Sigmoid colon (tissue), 7 donors: Measurements from ENCODE around the gene IGFL2. TPM values are rescaled to one million over a fixed set of nuclear protein-coding genes. Genes with fewer than 3 reads are reported as not detected.

Experiments used
- DNase-seq: peaks from one replicate; pipeline ENCODE4 v3.0.0-alpha.2; 2019
- H3K27ac ChIP-seq, 4 donors: fragments of 200-600 bp; sonication (generic); one replicate each; pipeline ENCODE4 v1.5.1; 2016 to 2019; ENCODE audit warnings: mild to moderate bottlenecking in 1 of 4
- H3K27me3 ChIP-seq, 3 donors: fragments of 200-600 bp; sonication (generic); one replicate each; pipeline ENCODE4 v1.5.1; 2019; ENCODE audit warnings: mild to moderate bottlenecking in 1 of 3
- H3K36me3 ChIP-seq, 4 donors: fragments of 200-600 bp; sonication (generic); one replicate each; pipeline ENCODE4 v1.5.1; 2016 to 2019
- H3K4me1 ChIP-seq, 4 donors: fragments of 200-600 bp; sonication (generic); one replicate each; pipeline ENCODE4 v1.5.1; 2017 to 2019
- H3K4me3 ChIP-seq, 4 donors: fragments of 200-600 bp; sonication (generic); one replicate each; pipeline ENCODE4 v1.5.1; 2017 to 2019; ENCODE audit warnings: mild to moderate bottlenecking in 2 of 4, moderate library complexity in 1 of 4
- H3K9me3 ChIP-seq, 4 donors: fragments of 200-600 bp in 3 of 4; sonication (generic) in 3 of 4; one replicate each; pipeline versions ENCODE4 v1.5.1 to v1.6.1; 2013 to 2019
- CTCF ChIP-seq, 4 experiments: fragments of 450-650 bp in 3 of 4; fragments of 200-600 bp in 1 of 4; IDR thresholded peaks; one replicate each; pipeline ENCODE4 v1.5.1; 2016 to 2019; ENCODE audit warnings: antibody characterized with exemption in 4 of 4, mild to moderate bottlenecking in 3 of 4, moderate library complexity in 2 of 4
- EP300 ChIP-seq, 4 donors: sonication (generic); formaldehyde crosslinking; IDR thresholded peaks; one replicate each; pipeline ENCODE4 v1.6.1; 2017; ENCODE audit warnings: antibody characterized with exemption in 4 of 4
- POLR2A ChIP-seq, 2 donors: fragments of 450-650 bp; IDR thresholded peaks; one replicate each; pipeline ENCODE4 v1.6.1; 2016; ENCODE audit warnings: antibody characterized with exemption in 2 of 2, mild to moderate bottlenecking in 2 of 2, moderate library complexity in 2 of 2
- POLR2AphosphoS5 ChIP-seq, 4 donors: sonication (generic); formaldehyde crosslinking; IDR thresholded peaks; one replicate each; pipeline ENCODE4 v1.6.1; 2017; ENCODE audit warnings: antibody characterized with exemption in 4 of 4
- WGBS, 2 donors: extraction: QIAGEN DNeasy Blood & Tissue Kit; methylation state at CpG; one replicate each; pipeline ENCODE4 v1.1.7; 2013; 5-methylcytosine and 5-hydroxymethylcytosine counted together
- intact Hi-C: fragments of 100-400 bp; cut with DNase I; formaldehyde crosslinking; loops from one replicate; pipeline ENCODE4 v1.15.1; 2023
- polyA plus RNA-seq, 3 donors: library from polyadenylated mRNA; stranded (reverse); fragments of 200-250 nt; gene quantifications; one replicate each; pipeline ENCODE4 v1.2.3, GENCODE V29; 2013
- total RNA-seq, 4 donors: library from RNA; depleted of rRNA; stranded (reverse); fragments of >200 nt; gene quantifications; one replicate each; pipeline ENCODE4 v1.1.0, GENCODE V29; 2016
- donor health status: healthy with polysubstance abuse.
- donor health status: Bipolar disorder and iron deficiency.
- donor health status: healthy.

IGFL2 gene
- total and polyA plus RNA-seq, 7 donors, result 0.49 to 1.8 (median 1.1) TPM; not detected in 4

DNA sequence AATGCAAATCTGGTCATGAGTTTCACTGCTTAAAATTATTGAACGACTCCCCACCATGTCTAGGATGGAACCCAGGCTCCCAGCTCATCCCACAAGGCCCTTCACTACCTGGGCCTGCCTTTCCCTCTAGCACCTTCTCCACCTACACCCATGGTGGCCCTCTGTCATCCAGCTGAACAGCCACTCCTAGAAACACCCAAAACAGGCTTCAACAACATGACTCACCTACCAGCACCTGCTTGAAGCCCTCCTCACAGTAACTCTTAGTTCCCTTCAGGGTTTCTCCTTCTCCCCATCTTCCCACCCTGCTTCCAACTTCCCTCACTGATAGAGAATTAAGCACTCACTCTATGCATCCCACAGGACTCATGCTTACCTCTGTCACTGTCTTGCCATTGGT, 6.6 kb upstream of the IGFL2 start:
- no peaks in the 10 kb centered on the region for H3K9me3 ChIP-seq
- DNase-seq, result no peak
- H3K27ac ChIP-seq, result no peak overlapping the region
- H3K27me3 ChIP-seq, result no peaks in the 10 kb centered on the region
- intact Hi-C loops, result no loop called here
- TF ChIP-seq POLR2AphosphoS5 (IDR thresholded peaks at IDR 0.05) (no peak), POLR2A (IDR thresholded peaks at IDR 0.05) (no peak), CTCF (IDR thresholded peaks at IDR 0.05) (no peak), EP300 (IDR thresholded peaks at IDR 0.05) (no peak)
- WGBS, 2 donors, result 77 to 78% methylated on average over 1 of the region's 1 CpG
- H3K36me3 ChIP-seq, result no peaks in the 10 kb centered on the region
- no peaks in the 10 kb centered on the region for H3K4me1 ChIP-seq
- no peak overlapping the region for H3K4me3 ChIP-seq

DNA sequence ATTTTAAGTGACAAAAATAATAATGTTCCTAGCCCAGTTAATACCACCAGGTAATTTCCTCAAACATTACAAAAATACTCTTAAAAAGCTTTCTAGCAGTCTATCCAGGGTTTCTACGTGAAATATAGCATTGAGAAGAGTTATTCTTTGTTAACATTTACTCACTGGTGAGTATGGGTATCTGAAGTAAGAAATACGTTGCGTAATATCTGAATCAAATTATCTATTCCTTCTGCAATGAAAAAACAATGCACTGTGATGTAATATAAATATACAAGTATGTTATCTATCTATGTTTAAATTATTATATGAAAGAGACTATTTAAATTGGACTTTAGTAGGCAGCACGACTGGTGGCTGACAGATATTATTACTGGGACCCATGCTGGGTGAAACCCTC, 5.7 kb upstream of the IGFL2 start:
- Histone ChIP-seq H3K4me3 (no peak overlapping the region), H3K27me3 (no peaks in the 10 kb centered on the region), H3K9me3 (no peaks in the 10 kb centered on the region), H3K27ac (no peak overlapping the region), H3K36me3 (no peaks in the 10 kb centered on the region), H3K4me1 (no peaks in the 10 kb centered on the region)
- intact Hi-C loops, result no loop called here
- no peak for DNase-seq
- TF ChIP-seq EP300 (IDR thresholded peaks at IDR 0.05) (no peak), POLR2AphosphoS5 (IDR thresholded peaks at IDR 0.05) (no peak), POLR2A (IDR thresholded peaks at IDR 0.05) (no peak)
- 73 to 80% methylated on average over 4 of the region's 4 CpGs for WGBS, 2 donors

GRCh38 chr19:46144756-46145155, 3.3 kb upstream of the IGFL2 start:
- Histone ChIP-seq H3K27ac (no peak overlapping the region), H3K4me3 (no peak overlapping the region), H3K4me1 (no peaks in the 10 kb centered on the region), H3K9me3 (no peaks in the 10 kb centered on the region), H3K36me3 (no peaks in the 10 kb centered on the region), H3K27me3 (no peaks in the 10 kb centered on the region)
- TF ChIP-seq EP300 (IDR thresholded peaks at IDR 0.05) (no peak), POLR2A (IDR thresholded peaks at IDR 0.05) (no peak), CTCF (IDR thresholded peaks at IDR 0.05) (no peak), POLR2AphosphoS5 (IDR thresholded peaks at IDR 0.05) (no peak)
- intact Hi-C loops, result no loop called here
- 14 to 34% methylated on average over 3 of the region's 3 CpGs for WGBS, 2 donors
- no peak for DNase-seq

DNA sequence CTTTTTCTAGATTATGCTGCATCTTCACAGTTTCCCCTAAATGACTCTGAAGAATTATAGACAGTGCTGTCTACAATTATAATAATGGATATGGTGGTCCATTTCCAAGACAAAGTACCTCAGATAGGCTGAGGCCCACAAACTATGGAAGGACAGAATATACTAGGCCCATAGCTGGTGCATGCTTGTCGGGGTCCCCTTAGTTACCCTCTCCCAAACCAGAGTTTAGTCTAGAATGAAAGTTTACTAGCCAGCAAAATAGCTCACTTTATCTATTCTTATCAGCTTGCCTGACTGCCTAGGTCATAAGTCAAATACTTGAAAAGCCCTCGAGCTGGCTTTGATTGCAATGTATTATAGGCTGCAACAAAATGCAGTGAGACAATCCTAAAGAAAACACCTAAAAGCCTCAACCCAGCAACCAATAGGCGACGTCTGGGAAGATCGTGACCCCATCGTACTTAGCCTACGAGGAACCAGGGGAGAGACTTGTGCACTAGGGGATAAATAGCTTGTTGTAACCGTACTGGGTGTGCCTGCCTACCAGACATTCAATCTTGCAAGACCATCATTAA, 785 bp upstream of the IGFL2 start:
- no peak for TF ChIP-seq POLR2AphosphoS5 (IDR thresholded peaks at IDR 0.05)
- no peak for TF ChIP-seq CTCF (IDR thresholded peaks at IDR 0.05)
- TF ChIP-seq EP300 (IDR thresholded peaks at IDR 0.05), result no peak
- no peak for TF ChIP-seq POLR2A (IDR thresholded peaks at IDR 0.05)
- Histone ChIP-seq H3K27ac (no peak overlapping the region), H3K4me1 (no peaks in the 10 kb centered on the region), H3K4me3 (no peak overlapping the region), H3K9me3 (no peaks in the 10 kb centered on the region), H3K36me3 (no peaks in the 10 kb centered on the region), H3K27me3 (no peaks in the 10 kb centered on the region)
- intact Hi-C loops, result no loop called here
- DNase-seq, result no peak
- WGBS, 2 donors, result 76 to 81% methylated on average over 8 of the region's 8 CpGs

GRCh38 chr19:46150606-46151005, 2.6 kb downstream of the IGFL2 start:
- Histone ChIP-seq H3K9me3 (no peaks in the 10 kb centered on the region), H3K27ac (no peak overlapping the region), H3K36me3 (no peaks in the 10 kb centered on the region), H3K4me1 (no peaks in the 10 kb centered on the region), H3K4me3 (no peak overlapping the region), H3K27me3 (no peaks in the 10 kb centered on the region)
- 88 to 91% methylated on average over 5 of the region's 5 CpGs for WGBS, 2 donors
- TF ChIP-seq CTCF (IDR thresholded peaks at IDR 0.05) (no peak), POLR2AphosphoS5 (IDR thresholded peaks at IDR 0.05) (no peak), POLR2A (IDR thresholded peaks at IDR 0.05) (no peak), EP300 (IDR thresholded peaks at IDR 0.05) (no peak)
- intact Hi-C loops, result no loop called here
- no peak for DNase-seq
